ENCODE measurements around the gene BPI.
"Not testable (repeated sequence)": the region's sequence is repeated elsewhere in the genome, so short reads cannot be mapped to it uniquely, and the experiment has no call there.

Gene BPI

DNA sequence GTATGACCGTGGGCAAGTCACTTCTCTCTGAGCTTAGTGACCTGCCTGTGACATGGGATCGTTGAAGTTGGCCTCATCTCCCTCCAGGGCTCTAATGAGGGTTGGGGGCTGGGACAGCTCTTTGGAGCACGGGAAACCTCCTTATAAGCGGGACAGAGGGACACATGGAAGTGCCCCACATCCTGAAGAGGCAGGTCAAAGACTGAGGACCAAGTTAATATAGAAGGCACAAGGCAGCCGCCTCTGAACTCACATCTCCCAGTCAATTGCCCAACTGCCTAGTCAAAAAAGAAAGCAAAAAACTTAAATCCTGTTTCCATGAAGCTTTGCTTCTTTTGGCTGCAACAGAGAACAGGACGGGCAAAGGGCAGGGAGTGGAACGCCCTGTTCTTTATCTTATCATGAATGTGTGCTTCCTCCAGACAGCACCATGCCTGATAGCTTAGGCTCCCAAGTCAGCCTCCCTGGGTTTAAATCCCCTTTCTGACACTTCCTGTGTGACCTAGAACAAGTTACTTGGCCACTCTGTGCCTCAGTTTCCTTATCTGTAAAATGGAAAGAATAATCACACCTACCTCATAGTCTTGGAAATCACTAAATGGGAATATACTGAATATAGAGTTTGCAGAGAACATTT is 69.4 kb downstream of the BPI start:
- no peak for DNase-seq

GRCh38 chr20:38373898-38374297 is 69.9 kb downstream of the BPI start:
- no peak for DNase-seq

- no peak for DNase-seq
Measured at GRCh38 chr20:38377039-38377685, 73.2 kb downstream of the BPI start.

GRCh38 chr20:38377838-38378237 is 73.9 kb downstream of the BPI start:
- not testable (repeated sequence) for DNase-seq

DNA sequence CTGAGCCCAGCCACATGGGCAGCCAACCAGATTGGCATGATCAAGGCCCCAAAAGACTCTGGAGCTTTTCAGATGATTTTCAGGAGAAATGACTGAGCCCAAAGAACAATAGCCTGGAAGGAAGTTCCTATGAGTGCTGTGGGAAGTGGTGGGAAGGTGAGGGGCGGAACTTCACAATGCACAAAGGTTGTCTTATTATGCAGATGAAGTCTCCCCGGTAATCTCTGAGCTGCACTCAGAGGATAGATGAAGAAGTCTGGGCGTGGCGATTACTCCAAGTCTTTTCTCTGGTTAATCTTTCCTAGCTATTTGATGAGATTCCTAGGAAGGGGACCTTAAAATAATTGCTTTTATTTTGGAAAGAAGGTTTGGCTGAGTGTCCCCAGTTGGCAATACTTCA is 79.2 kb downstream of the BPI start:
- no peak for DNase-seq

GRCh38 chr20:38386004-38386403 is 82.0 kb downstream of the BPI start:
- no peak for DNase-seq

DNA sequence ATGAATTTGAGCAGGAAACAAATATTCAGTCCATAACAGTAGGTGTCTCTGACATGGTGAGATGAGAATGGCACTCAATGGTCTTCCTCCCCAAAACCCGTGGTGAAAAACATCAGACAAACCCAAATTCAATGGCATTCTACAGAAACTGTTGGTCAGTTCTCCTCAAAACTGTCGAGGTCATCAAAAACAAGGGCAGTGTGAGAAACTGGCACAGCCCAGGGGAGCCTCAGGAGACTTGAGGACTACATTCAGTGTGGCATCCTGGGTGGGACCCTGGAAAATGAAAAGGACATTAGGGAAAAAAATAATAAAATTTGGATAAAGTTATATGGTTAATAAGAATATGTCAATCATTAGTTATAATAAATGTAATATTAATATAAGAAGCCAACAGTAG is 82.9 kb downstream of the BPI start:
- no peak for DNase-seq

Measured in activated naive CD4-positive, alpha-beta T cell treated with anti-CD3 and anti-CD28 coated beads, Interleukin-2, amount 50 U/mL, for 16 hours (primary cell).